GM12874 (cell line): ENCODE results near the gene DNAJC7.

ENCODE experiments used
- CTCF ChIP-seq: IDR thresholded peaks from 2 replicates; pipeline ENCODE4 v1.5.1; 2011; ENCODE audit warnings: low read depth, mild to moderate bottlenecking, control low read depth, low read length, moderate library complexity; ENCODE audit not compliant: insufficient read depth

Gene DNAJC7

DNA sequence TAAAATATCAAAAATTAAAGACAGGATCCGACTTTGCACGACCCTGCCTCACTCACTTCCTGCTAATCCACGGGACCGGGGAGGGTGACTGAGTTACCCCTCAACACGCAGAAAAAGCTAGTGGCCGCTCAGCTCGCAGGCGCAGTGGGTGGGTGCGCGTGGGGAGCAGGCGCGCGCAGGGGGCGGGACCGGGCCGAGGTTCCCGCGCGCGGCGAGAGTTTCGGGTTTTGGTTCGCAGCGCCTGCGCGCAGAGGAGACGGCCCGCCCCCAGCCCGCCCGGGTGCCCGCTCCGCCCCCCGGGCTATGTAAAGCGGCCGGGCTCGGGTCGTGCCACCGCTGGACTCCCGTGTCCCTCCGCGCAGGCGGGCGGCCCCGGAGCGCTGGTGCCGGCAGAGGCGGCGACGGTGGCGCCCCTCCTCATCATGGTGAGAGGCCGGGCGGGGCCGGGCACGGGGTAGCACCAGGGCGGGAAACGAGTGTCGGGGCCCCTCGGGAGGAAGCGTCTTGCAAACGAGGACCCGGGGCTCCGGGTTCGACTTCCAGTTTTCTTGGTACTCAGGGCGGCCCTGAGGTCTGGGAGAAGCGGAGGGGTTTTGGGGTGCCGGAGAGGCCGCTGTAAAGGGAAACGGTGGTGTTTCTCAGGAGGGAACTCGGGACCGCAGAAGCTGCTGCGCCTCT is 50.6 kb downstream of the DNAJC7 start, which contains the start of gene CNP:
CNP (plus strand) TSS at position 333 of the 678 bp plus-strand sequence; CDS start at position 423, 90 bp downstream.
- no peak for TF ChIP-seq CTCF

DNA sequence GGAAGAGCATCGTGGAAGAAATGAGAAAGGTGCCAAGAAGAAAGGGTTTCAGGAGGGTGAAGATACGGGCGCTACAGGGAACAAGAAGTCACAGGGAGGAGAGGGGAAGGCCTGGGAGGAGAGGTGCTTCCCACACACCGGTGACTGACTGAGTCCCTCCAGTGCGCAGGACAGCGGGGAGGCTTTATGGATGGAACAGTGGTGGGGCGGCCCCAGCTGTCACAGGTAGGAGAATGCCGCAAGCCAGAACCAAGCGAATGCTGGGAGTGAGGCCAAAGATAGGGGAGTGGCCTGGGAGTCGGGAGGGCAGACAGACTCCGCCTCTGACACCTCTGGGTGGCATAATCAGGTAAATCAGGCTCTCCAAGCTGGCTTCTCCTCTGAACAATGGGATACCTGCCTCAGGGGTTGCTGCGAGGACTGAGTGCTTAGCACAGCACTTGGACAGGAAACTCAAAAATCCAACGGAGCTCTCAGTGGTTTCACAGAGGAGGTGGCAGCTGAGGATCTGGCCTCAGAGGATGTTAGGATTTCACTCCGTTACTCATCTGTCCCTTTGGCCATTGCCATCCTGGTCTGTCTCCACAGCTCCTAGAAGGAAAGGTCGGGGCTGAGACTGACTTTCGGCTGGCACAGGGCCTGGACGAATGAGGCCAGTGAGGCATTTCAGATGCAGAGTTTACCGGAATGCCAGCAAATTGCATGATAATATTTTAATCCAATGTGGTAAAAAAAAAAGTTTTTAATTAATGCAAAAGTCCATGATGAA is 51.4 kb downstream of the DNAJC7 start:
- no peak for TF ChIP-seq CTCF

DNA sequence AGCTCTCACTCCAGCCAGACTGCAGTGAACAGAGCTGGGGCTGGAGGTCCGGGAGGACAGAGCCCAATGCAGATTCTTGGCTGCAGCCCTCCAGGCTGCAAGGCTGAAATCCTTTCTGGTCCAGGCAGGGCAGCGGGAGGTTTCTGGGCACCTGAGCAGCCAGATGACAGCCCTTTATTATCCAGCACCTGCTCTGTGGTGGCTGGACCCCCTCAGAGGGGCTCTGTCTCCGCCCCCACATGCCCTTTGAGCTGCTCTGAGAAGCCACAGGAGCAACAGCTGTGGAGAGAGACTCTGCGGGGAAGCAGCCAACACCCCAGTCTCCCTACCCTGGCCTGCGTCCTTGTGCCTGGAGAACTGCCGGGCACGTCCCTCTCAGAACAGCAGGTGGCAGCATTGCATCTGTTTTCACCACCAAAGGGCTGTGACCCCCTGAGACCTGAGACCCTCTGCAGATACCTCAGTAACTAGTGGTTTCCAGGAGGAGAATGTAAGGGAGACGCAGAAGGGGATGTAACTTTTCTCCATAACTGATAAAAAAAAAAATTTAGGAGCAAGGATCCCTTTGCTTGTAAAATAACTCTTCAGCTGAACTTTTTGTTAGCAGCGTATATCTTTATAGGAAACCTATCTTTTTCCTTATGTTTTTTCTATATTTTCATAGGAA is 54.3 kb downstream of the DNAJC7 start:
- peak; percentile 87 for TF ChIP-seq CTCF

GRCh38 chr17:41962111-41962510 is 55.1 kb downstream of the DNAJC7 start:
- TF ChIP-seq CTCF = no peak

DNA sequence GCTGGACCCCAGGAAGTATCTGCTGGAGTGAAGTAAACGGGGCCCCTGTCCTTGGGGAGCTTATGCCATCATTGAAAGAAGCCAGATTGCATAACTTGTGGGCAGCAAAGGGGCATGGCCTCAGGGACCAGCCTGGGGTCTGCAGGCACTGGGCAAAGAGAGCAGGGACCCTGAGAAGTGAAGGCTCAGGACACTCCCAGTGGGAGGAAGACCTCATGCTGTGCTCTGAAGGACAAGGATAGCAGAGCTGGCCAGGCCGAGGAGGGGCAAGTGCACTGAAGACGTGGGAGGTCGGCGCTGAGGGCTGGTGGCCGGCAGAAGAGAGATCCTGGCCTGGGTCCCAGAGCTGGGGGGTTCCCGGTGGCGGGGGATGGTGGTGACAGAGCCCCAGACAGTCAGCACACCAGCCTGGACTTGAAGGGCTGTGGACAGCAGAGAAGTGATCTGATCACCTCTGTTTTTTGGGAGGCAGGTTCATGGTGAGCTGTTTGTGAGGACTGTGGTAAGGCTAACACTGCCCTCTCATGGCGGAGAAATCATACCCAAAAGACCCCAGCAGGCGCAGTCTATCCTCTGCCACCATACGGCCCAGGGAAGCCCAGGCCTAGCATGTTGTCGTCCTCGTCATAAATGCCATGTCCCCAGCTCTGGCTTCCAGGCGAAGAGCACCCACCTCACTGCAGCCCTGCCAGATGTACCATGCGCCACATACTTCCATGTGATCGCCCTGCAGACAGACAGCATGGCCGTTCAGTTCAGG is 57.7 kb downstream of the DNAJC7 start:
- TF ChIP-seq CTCF = peak; percentile 49

DNA sequence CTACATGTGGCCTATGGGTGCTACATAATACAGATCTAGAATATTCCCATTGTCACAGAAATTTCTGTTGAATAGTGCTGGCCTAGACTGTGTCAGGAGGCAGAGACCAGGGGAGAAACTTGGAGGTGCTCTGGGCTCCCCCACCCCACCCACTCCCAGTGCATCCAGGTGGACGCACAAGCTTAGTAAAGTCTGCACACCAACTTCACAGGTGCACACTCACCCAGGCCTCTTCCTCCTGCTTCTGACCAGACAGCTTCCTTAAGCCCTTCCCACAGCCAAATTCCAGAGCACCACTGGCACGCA is 58.3 kb downstream of the DNAJC7 start:
- no peak for TF ChIP-seq CTCF

- TF ChIP-seq CTCF = no peak
These were observed 59.3 kb downstream of the DNAJC7 start for GRCh38 chr17:41957869-41958439.
